ENCODE measurements around the gene SHROOM4.
A peak's percentile ranks its signal among the peaks of the same experiment; 100 is the strongest.

The SHROOM4 gene

GRCh38 chrX:50586407-50586806, 227.6 kb downstream of the SHROOM4 start:
- no peak for TF ChIP-seq CTCF (IDR thresholded peaks at IDR 0.05; ENCODE audit: control insufficient read depth, extremely low read depth, insufficient read depth)
- no peak overlapping the region for H3K4me3 ChIP-seq (ENCODE audit: low read depth, low read length)
- no peak for DNase-seq (ENCODE audit: low read depth)

DNA sequence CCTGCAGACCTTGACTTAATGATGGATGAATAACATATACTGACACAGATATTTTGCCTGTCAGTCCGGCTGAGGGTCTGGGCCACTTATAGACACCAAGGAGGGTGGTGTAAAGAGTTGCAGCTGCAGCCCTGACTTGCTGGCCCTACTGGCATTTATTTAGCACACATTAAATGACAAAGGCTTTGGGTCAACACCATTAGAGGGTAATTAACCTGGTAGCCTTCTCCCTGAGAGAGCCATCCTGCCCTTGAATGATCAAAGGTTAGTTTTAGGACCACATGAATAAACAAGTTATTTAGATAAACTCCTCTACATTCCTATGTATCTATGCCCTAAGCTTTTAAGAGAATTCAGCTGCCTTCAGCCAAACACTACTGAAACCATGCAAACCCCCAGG, 232.6 kb downstream of the SHROOM4 start:
- no peak overlapping the region for H3K4me3 ChIP-seq (ENCODE audit: low read depth, low read length)
- no peak for TF ChIP-seq CTCF (IDR thresholded peaks at IDR 0.05; ENCODE audit: control insufficient read depth, extremely low read depth, insufficient read depth)
- no peak for DNase-seq (ENCODE audit: low read depth)

DNA sequence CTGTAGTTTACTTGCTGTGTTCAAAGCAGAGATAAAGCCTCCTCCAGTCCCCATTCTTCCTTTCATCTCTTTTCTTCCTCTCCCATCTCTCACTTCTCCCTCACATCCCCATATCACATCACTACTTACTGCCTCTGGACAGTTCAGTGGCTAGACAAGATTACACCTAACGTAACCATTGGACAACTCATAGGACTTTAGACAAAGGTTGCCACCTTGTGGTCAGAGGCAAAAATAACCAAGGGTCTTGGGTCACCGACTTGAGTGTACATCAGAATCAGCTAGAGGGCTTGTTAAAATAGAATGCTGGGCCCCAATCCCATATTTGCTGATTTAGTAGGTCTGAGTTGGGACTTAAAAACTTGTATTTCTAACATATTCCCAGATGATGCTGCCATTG, 234.0 kb downstream of the SHROOM4 start:
- no peak overlapping the region for H3K4me3 ChIP-seq (ENCODE audit: low read depth, low read length)
- peak; percentile 65 for TF ChIP-seq CTCF (IDR thresholded peaks at IDR 0.05; ENCODE audit: control insufficient read depth, extremely low read depth, insufficient read depth)
- DNase-seq (ENCODE audit: low read depth): peak; percentile 32

- TF ChIP-seq CTCF (IDR thresholded peaks at IDR 0.05; ENCODE audit: control insufficient read depth, extremely low read depth, insufficient read depth): no peak
- H3K4me3 ChIP-seq (ENCODE audit: low read depth, low read length): no peak overlapping the region
- no peak for DNase-seq (ENCODE audit: low read depth)
These were observed 236.7 kb downstream of the SHROOM4 start for GRCh38 chrX:50577326-50577725.

- no peak for TF ChIP-seq CTCF (IDR thresholded peaks at IDR 0.05; ENCODE audit: control insufficient read depth, extremely low read depth, insufficient read depth)
- no peak overlapping the region for H3K4me3 ChIP-seq (ENCODE audit: low read depth, low read length)
- DNase-seq (ENCODE audit: low read depth): no peak
These were observed 246.4 kb downstream of the SHROOM4 start for GRCh38 chrX:50567636-50568035.

DNA sequence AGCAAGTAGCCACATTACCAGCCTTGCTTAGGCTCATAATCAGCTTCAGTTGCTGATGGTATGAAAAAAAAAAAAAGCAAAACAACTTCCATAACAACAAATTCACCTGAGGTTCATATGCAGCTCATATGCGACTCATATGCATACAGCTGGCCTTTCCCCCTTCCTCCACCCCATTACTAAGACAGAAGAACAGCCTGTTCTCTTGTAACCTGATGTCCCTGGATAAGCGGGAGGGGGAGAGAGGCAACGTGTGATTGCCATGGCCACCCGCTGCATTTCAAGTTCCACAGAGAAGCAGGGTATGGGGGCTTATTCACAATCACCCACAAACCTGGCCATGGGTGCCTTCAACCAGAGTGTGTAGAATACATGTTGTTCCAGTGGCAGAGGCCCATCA, 248.3 kb downstream of the SHROOM4 start:
- TF ChIP-seq CTCF (IDR thresholded peaks at IDR 0.05; ENCODE audit: control insufficient read depth, extremely low read depth, insufficient read depth): no peak
- H3K4me3 ChIP-seq (ENCODE audit: low read depth, low read length): no peak overlapping the region
- no peak for DNase-seq (ENCODE audit: low read depth)
